HEK293 (cell line): ENCODE measurements around the gene RILP.

Experiments used
- CTCF ChIA-PET: fragments of 350-600 bp; formaldehyde crosslinking; extraction: SDS; loops from one replicate; lab custom pipeline; 2021; ENCODE audit warnings: antibody characterized with exemption; lab: Yijun Ruan, JAX
- POLR2A ChIA-PET: fragments of 300-600 bp; formaldehyde crosslinking; extraction: SDS; loops from one replicate; lab custom pipeline; 2020; ENCODE audit warnings: antibody characterized with exemption, inconsistent platforms; lab: Yijun Ruan, JAX
- H3K27ac ChIP-seq: fragments of 200-500 bp; sonication (Bioruptor generic); 2 replicates; pipeline ENCODE4 v1.5.1; 2014; ENCODE audit warnings: low read depth, low read length, control low read depth, inconsistent platforms; ENCODE audit errors: extremely low read depth
- H3K36me3 ChIP-seq, 2 experiments: fragments of 200-500 bp in 1 of 2; sonication (Bioruptor generic) in 1 of 2; 1 replicate in 1 of 2; 2 replicates in 1 of 2; pipeline ENCODE4 v1.5.1; 2014 to 2017; ENCODE audit warnings: inconsistent platforms in 2 of 2, low read length in 2 of 2; ENCODE audit not compliant: control insufficient read depth in 2 of 2, insufficient read depth in 1 of 2
- H3K4me1 ChIP-seq: fragments of 200-500 bp; sonication (Bioruptor generic); 2 replicates; pipeline ENCODE4 v1.5.1; 2014; ENCODE audit warnings: mild to moderate bottlenecking, low read length, inconsistent platforms; ENCODE audit not compliant: control insufficient read depth, insufficient read depth
- H3K4me3 ChIP-seq: 2 replicates; pipeline ENCODE4 v1.5.1; 2011; ENCODE audit warnings: low read depth, mild to moderate bottlenecking, control low read depth, low read length, moderate library complexity
- H3K9me3 ChIP-seq: fragments of 200-500 bp; sonication (Bioruptor generic); 2 replicates; pipeline ENCODE4 v1.5.1; 2014; ENCODE audit warnings: low read depth, low read length, inconsistent platforms; ENCODE audit not compliant: control insufficient read depth, insufficient read depth
- BCL11B ChIP-seq: fragments of 450-650 bp; formaldehyde crosslinking; IDR thresholded peaks from 2 replicates; pipeline ENCODE4 v1.5.1; 2016; ENCODE audit warnings: low read depth, missing biosample characterization, missing genetic modification characterization
- BCL6B ChIP-seq: fragments of 450-650 bp; formaldehyde crosslinking; IDR thresholded peaks from 2 replicates; pipeline ENCODE4 v1.5.1; 2017; ENCODE audit warnings: missing biosample characterization, missing genetic modification characterization
- GLIS1 ChIP-seq: fragments of 450-650 bp; formaldehyde crosslinking; IDR thresholded peaks from 2 replicates; pipeline ENCODE4 v1.5.1; 2016; ENCODE audit warnings: missing biosample characterization, missing genetic modification characterization
- GLIS2 ChIP-seq: fragments of 450-650 bp; formaldehyde crosslinking; IDR thresholded peaks from 2 replicates; pipeline ENCODE4 v1.5.1; 2016; ENCODE audit warnings: missing biosample characterization, missing genetic modification characterization
- REPIN1 ChIP-seq: fragments of 450-650 bp; formaldehyde crosslinking; IDR thresholded peaks from 2 replicates; pipeline ENCODE4 v1.5.1; 2017; ENCODE audit warnings: missing biosample characterization, missing genetic modification characterization, low read depth
- REST ChIP-seq: fragments of 450-650 bp; formaldehyde crosslinking; IDR thresholded peaks from 2 replicates; pipeline ENCODE4 v1.5.1; 2016; ENCODE audit warnings: missing biosample characterization, missing genetic modification characterization
- YY1 ChIP-seq: fragments of 450-650 bp; formaldehyde crosslinking; IDR thresholded peaks from 2 replicates; pipeline ENCODE4 v1.5.1; 2018; ENCODE audit warnings: missing biosample characterization, missing genetic modification characterization
- ZFP69B ChIP-seq: fragments of 450-650 bp; formaldehyde crosslinking; IDR thresholded peaks from 2 replicates; pipeline ENCODE4 v1.5.1; 2016; ENCODE audit warnings: missing biosample characterization, missing genetic modification characterization
- ZNF223 ChIP-seq: fragments of 450-650 bp; formaldehyde crosslinking; IDR thresholded peaks from 2 replicates; pipeline ENCODE4 v1.5.1; 2016; ENCODE audit warnings: missing biosample characterization, missing genetic modification characterization
- ZNF561 ChIP-seq: fragments of 450-650 bp; IDR thresholded peaks from 2 replicates; pipeline ENCODE4 v1.5.1; 2018; ENCODE audit warnings: missing biosample characterization, missing genetic modification characterization, borderline replicate concordance
- ZNF677 ChIP-seq: fragments of 450-650 bp; IDR thresholded peaks from 2 replicates; pipeline ENCODE4 v1.5.0; 2018; ENCODE audit warnings: missing biosample characterization, mild to moderate bottlenecking, missing genetic modification characterization, moderate library complexity
- ZNF792 ChIP-seq: fragments of 450-650 bp; formaldehyde crosslinking; IDR thresholded peaks from 2 replicates; pipeline ENCODE4 v1.5.1; 2016; ENCODE audit warnings: missing biosample characterization, missing genetic modification characterization
- ZSCAN4 ChIP-seq: fragments of 450-650 bp; formaldehyde crosslinking; IDR thresholded peaks from 2 replicates; pipeline ENCODE4 v1.5.1; 2017; ENCODE audit warnings: missing biosample characterization, missing genetic modification characterization
- TF ChIP-seq, protein P1 (sequence below): fragments of 450-650 bp; formaldehyde crosslinking; conservative IDR thresholded peaks from 2 replicates; pipeline ENCODE4 v1.5.1; 2016; ENCODE audit warnings: low read depth, missing biosample characterization, missing genetic modification characterization
- TF ChIP-seq, protein P2 (sequence below): fragments of 450-650 bp; formaldehyde crosslinking; IDR thresholded peaks from 2 replicates; pipeline ENCODE4 v1.5.1; 2016; ENCODE audit warnings: missing biosample characterization, missing genetic modification characterization

The RILP gene

DNA sequence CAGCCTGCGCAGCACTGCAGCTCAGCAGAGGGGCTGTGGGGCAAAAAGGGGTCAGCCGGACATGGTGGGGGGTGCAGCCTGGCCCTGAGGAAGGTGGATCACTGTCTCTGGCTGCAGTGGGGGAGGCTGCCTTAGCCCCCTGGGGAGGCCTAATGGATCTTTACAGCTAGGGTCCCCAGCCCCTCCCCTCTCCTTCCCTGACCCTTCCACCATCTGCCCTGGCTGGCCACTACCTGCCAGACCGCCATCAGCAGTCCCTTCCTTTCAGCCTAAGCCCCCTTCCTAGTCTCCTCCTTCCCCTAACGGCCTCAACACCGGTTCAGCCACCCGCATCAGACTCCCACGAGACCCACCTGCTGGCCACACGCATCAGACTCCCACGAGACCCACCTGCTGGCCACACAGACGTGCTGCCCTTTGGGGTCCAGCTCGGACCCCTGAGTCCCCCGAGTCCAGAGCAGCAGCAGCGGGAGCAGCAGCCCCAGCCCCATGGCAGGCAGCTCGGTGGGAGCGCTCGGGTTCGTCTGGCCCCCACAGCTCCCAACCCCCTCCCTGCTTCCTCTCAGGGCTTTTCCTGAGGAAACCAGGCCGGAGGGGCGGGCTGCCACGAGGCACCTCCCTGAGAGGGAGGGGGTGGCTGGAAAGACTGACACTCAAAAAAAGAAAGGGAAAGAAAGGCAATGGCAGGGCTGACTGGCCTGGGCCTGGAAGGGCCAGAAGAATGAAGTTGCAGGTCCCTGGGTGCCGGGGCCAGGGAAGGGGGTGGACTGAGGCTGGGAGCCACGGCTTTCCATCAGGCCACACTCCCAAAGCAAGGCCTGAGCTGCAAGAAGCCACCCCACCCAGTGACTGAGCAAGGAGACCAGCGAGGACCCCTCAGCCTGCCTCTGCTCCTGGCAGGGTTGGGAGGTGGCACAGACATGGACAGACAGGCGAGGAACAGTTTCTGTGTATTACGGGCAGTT lies 4.2 kb downstream of the RILP start, which contains the start of gene SCARF1 (continued):
- TF ChIP-seq, protein P1, sequence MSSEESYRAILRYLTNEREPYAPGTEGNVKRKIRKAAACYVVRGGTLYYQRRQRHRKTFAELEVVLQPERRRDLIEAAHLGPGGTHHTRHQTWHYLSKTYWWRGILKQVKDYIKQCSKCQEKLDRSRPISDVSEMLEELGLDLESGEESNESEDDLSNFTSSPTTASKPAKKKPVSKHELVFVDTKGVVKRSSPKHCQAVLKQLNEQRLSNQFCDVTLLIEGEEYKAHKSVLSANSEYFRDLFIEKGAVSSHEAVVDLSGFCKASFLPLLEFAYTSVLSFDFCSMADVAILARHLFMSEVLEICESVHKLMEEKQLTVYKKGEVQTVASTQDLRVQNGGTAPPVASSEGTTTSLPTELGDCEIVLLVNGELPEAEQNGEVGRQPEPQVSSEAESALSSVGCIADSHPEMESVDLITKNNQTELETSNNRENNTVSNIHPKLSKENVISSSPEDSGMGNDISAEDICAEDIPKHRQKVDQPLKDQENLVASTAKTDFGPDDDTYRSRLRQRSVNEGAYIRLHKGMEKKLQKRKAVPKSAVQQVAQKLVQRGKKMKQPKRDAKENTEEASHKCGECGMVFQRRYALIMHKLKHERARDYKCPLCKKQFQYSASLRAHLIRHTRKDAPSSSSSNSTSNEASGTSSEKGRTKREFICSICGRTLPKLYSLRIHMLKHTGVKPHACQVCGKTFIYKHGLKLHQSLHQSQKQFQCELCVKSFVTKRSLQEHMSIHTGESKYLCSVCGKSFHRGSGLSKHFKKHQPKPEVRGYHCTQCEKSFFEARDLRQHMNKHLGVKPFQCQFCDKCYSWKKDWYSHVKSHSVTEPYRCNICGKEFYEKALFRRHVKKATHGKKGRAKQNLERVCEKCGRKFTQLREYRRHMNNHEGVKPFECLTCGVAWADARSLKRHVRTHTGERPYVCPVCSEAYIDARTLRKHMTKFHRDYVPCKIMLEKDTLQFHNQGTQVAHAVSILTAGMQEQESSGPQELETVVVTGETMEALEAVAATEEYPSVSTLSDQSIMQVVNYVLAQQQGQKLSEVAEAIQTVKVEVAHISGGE (tag by site-specific recombination) = no peak
- peak; percentile 40; the same call in 1 of the 2 replicates for TF ChIP-seq GLIS1 (tag by site-specific recombination)
- no peak for TF ChIP-seq REPIN1 (tag by site-specific recombination)
- TF ChIP-seq BCL11B (tag by site-specific recombination) = 0 out of 2 replicates have a peak, but pooled peaks have one; percentile 26
- no peak for TF ChIP-seq ZNF792 (tag by site-specific recombination)
- no peak for TF ChIP-seq ZNF223 (tag by site-specific recombination)
- no peak for TF ChIP-seq ZFP69B (tag by site-specific recombination)
- TF ChIP-seq ZSCAN4 (tag by site-specific recombination) = no peak

- Histone ChIP-seq H3K4me3 (no peak overlapping the region), H3K9me3 (no peaks in the 10 kb centered on the region), H3K36me3 (no peaks in the 10 kb centered on the region), H3K4me1 (peaks cover 4% of the 10 kb centered on the region; the same call in 1 of the 2 replicates), H3K27ac (no peak overlapping the region)
- TF ChIP-seq YY1 (tag by site-specific recombination) (no peak), GLIS2 (tag by site-specific recombination) (0 out of 2 replicates have a peak, but pooled peaks have one; percentile 43), ZNF561 (tag by site-specific recombination) (no peak), BCL6B (tag by site-specific recombination) (no peak), ZNF677 (tag by site-specific recombination) (no peak), REST (no peak)
- TF ChIP-seq, protein P2, sequence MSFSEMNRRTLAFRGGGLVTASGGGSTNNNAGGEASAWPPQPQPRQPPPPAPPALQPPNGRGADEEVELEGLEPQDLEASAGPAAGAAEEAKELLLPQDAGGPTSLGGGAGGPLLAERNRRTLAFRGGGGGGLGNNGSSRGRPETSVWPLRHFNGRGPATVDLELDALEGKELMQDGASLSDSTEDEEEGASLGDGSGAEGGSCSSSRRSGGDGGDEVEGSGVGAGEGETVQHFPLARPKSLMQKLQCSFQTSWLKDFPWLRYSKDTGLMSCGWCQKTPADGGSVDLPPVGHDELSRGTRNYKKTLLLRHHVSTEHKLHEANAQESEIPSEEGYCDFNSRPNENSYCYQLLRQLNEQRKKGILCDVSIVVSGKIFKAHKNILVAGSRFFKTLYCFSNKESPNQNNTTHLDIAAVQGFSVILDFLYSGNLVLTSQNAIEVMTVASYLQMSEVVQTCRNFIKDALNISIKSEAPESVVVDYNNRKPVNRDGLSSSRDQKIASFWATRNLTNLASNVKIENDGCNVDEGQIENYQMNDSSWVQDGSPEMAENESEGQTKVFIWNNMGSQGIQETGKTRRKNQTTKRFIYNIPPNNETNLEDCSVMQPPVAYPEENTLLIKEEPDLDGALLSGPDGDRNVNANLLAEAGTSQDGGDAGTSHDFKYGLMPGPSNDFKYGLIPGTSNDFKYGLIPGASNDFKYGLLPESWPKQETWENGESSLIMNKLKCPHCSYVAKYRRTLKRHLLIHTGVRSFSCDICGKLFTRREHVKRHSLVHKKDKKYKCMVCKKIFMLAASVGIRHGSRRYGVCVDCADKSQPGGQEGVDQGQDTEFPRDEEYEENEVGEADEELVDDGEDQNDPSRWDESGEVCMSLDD (tag by site-specific recombination) = no peak
- ChIA-PET CTCF (interaction anchor here (0.6 to 6.1 kb wide), 2 partner anchors 72 to 928 kb away, joined by 5 to 69 read pairs; no protein-coding TSS in a partner anchor), POLR2A (no interaction called here)
Measured at GRCh38 chr17:1644493-1645206, 5.0 kb downstream of the RILP start.
